Measurements from ENCODE around the gene MTSS2.

MTSS2 gene

GRCh38 chr16:70665113-70665694 is 20.6 kb downstream of the MTSS2 start:
- peaks cover 24 to 69% of the 10 kb centered on the region in 2 experiments for H3K36me3 ChIP-seq (ENCODE audit: control insufficient read depth in 2 of 2, insufficient read depth in 1 of 2, low read length in 2 of 2)
- ChIA-PET POLR2A (no interaction called here), CTCF (no interaction called here)
- H3K4me3 ChIP-seq (ENCODE audit: low read depth, low read length), result no peak overlapping the region
- no peaks in the 10 kb centered on the region for H3K9me3 ChIP-seq (ENCODE audit: control insufficient read depth, insufficient read depth, low read depth, low read length)
- no peak overlapping the region for H3K27ac ChIP-seq (ENCODE audit: extremely low read depth, low read depth, low read length)
- TF ChIP-seq EGR2 (tag by site-specific recombination; IDR thresholded peaks at IDR 0.05; ENCODE audit: low read depth), result no peak
- TF ChIP-seq ZNF2 (tag by site-specific recombination; IDR thresholded peaks at IDR 0.05), result no peak
- TF ChIP-seq GLI4 (tag by site-specific recombination; IDR thresholded peaks at IDR 0.05), result no peak
- TF ChIP-seq ZNF24 (tag by site-specific recombination; IDR thresholded peaks at IDR 0.05), result no peak
- TF ChIP-seq ZNF600 (tag by site-specific recombination; IDR thresholded peaks at IDR 0.05), result no peak
- TF ChIP-seq SP3 (tag by site-specific recombination; IDR thresholded peaks at IDR 0.05), result no peak
- no peak for TF ChIP-seq ZNF16 (tag by site-specific recombination; IDR thresholded peaks at IDR 0.05; ENCODE audit: low read depth)
- TF ChIP-seq TCF7L2 (IDR thresholded peaks at IDR 0.05; ENCODE audit: borderline replicate concordance, low read depth, low read length), result no peak
- no peak for TF ChIP-seq ZNF548 (tag by site-specific recombination; IDR thresholded peaks at IDR 0.05)
- TF ChIP-seq ZBTB20 (tag by site-specific recombination; IDR thresholded peaks at IDR 0.05), result no peak
- no peak for TF ChIP-seq BCL11B (tag by site-specific recombination; IDR thresholded peaks at IDR 0.05; ENCODE audit: low read depth)
- no peak for TF ChIP-seq ZBTB1 (tag by site-specific recombination; IDR thresholded peaks at IDR 0.05)
- H3K4me1 ChIP-seq (ENCODE audit: control insufficient read depth, insufficient read depth, low read length), result no peaks in the 10 kb centered on the region

- Histone ChIP-seq H3K4me1 (ENCODE audit: control insufficient read depth, insufficient read depth, low read length) (no peaks in the 10 kb centered on the region), H3K9me3 (ENCODE audit: control insufficient read depth, insufficient read depth, low read depth, low read length) (no peaks in the 10 kb centered on the region), H3K4me3 (ENCODE audit: low read depth, low read length) (no peak overlapping the region), H3K27ac (ENCODE audit: extremely low read depth, low read depth, low read length) (no peak overlapping the region), H3K36me3 (ENCODE audit: control insufficient read depth in 2 of 2, insufficient read depth in 1 of 2, low read length in 2 of 2) (peaks cover 19 to 63% of the 10 kb centered on the region in 2 experiments; a peak in 2 of 3 replicates)
- TF ChIP-seq OSR2 (tag by site-specific recombination; IDR thresholded peaks at IDR 0.05), result no peak
- TF ChIP-seq REST (tag by site-specific recombination; IDR thresholded peaks at IDR 0.05), result peak; percentile 71
- ChIA-PET POLR2A (no interaction called here), CTCF (no interaction called here)
These were observed 21.3 kb downstream of the MTSS2 start for GRCh38 chr16:70664325-70665112.

GRCh38 chr16:70663524-70664324 is 22.1 kb downstream of the MTSS2 start:
- TF ChIP-seq ZNF335 (tag by site-specific recombination; conservative IDR thresholded peaks at IDR 0.05), result no peak
- TF ChIP-seq ZNF513 (tag by site-specific recombination; IDR thresholded peaks at IDR 0.05), result 0 out of 2 replicates have a peak, but pooled peaks have one; percentile 20
- CTCF ChIA-PET, result interaction anchor here (0.6 kb wide), 1 partner anchor 107 kb away, joined by 3 read pairs; no protein-coding TSS in a partner anchor
- Histone ChIP-seq H3K9me3 (ENCODE audit: control insufficient read depth, insufficient read depth, low read depth, low read length) (no peaks in the 10 kb centered on the region), H3K36me3 (ENCODE audit: control insufficient read depth in 2 of 2, insufficient read depth in 1 of 2, low read length in 2 of 2) (peaks cover 12 to 56% of the 10 kb centered on the region in 2 experiments; a peak in 2 of 3 replicates), H3K27ac (ENCODE audit: extremely low read depth, low read depth, low read length) (no peak overlapping the region), H3K4me3 (ENCODE audit: low read depth, low read length) (no peak overlapping the region), H3K4me1 (ENCODE audit: control insufficient read depth, insufficient read depth, low read length) (no peaks in the 10 kb centered on the region)
- POLR2A ChIA-PET, result no interaction called here
